Activated CD8-positive, alpha-beta memory T cell treated with anti-CD3 and anti-CD28 coated beads, Interleukin-2, amount 50 U/mL, for 1 hour (primary cell): ENCODE data around the gene KRT10.
"Not testable (repeated sequence)": the region's sequence is repeated elsewhere in the genome, so short reads cannot be mapped to it uniquely, and the experiment has no call there.

Experiments used
- DNase-seq: peaks from one replicate; pipeline ENCODE4 v3.0.0-alpha.2; 2020; ENCODE audit errors: extremely low read depth

Gene KRT10

GRCh38 chr17:40832840-40833239 is 10.4 kb upstream of the KRT10 start:
- no peak for DNase-seq

GRCh38 chr17:40830085-40830776 is 7.8 kb upstream of the KRT10 start:
- DNase-seq: no peak

- DNase-seq: no peak
Observed at GRCh38 chr17:40828454-40829044, 6.1 kb upstream of the KRT10 start.

- DNase-seq: no peak
Observed at GRCh38 chr17:40827746-40828453, 5.5 kb upstream of the KRT10 start.

- no peak for DNase-seq
Observed at GRCh38 chr17:40825599-40825998, 3.2 kb upstream of the KRT10 start.

- DNase-seq: no peak
Observed at GRCh38 chr17:40824015-40824832, 1.8 kb upstream of the KRT10 start.

GRCh38 chr17:40821536-40821935 is 878 bp downstream of the KRT10 start:
- no peak for DNase-seq

- no peak for DNase-seq
Observed at GRCh38 chr17:40820228-40820838, 2.1 kb downstream of the KRT10 start.

- DNase-seq: no peak
Observed at GRCh38 chr17:40819528-40820125, 2.8 kb downstream of the KRT10 start.

GRCh38 chr17:40818733-40819527 is 3.5 kb downstream of the KRT10 start:
- peak; percentile 35 for DNase-seq

GRCh38 chr17:40818343-40818732 is 4.1 kb downstream of the KRT10 start:
- no peak for DNase-seq

GRCh38 chr17:40817103-40817682 is 5.2 kb downstream of the KRT10 start:
- DNase-seq: no peak

GRCh38 chr17:40816569-40816968 is 5.8 kb downstream of the KRT10 start:
- DNase-seq: no peak

- DNase-seq: no peak
Observed at GRCh38 chr17:40815381-40815780, 7.0 kb downstream of the KRT10 start.

GRCh38 chr17:40814657-40815056 is 7.8 kb downstream of the KRT10 start:
- DNase-seq: not testable (repeated sequence)

- DNase-seq: no peak
Observed at GRCh38 chr17:40813804-40814203, 8.6 kb downstream of the KRT10 start.

GRCh38 chr17:40812639-40813038 is 9.8 kb downstream of the KRT10 start:
- no peak for DNase-seq

- DNase-seq: no peak
Observed at GRCh38 chr17:40810494-40810893, 11.9 kb downstream of the KRT10 start.

- no peak for DNase-seq
Observed at GRCh38 chr17:40809721-40810421, 12.5 kb downstream of the KRT10 start.

GRCh38 chr17:40806131-40806530 is 16.3 kb downstream of the KRT10 start:
- no peak for DNase-seq
